Upper lobe of left lung (tissue), 6 donors: ENCODE data around the gene CSRP1. TPM values are rescaled to one million over a fixed set of nuclear protein-coding genes. Genes with fewer than 3 reads are reported as not detected.

Source experiments
- ATAC-seq, 2 donors: fragments of 200-7000 bp; cut with Tn5 transposase; one replicate each; pipeline ENCODE4 v1.9.1; 2022; ENCODE audit warnings: mild to moderate bottlenecking in 2 of 2, moderate library complexity in 2 of 2; ENCODE audit not compliant: low FRiP score in 2 of 2
- DNase-seq, 2 donors: peaks; one replicate each; pipeline ENCODE4 v3.0.0-alpha.2; 2019 to 2020
- H3K27ac ChIP-seq, 4 donors: fragments of 200-600 bp; sonication (generic); one replicate each; pipeline ENCODE4 v1.5.1; 2016 to 2019
- H3K27me3 ChIP-seq, 4 donors: fragments of 200-600 bp; sonication (generic); one replicate each; pipeline ENCODE4 v1.5.1; 2017 to 2019
- H3K36me3 ChIP-seq, 4 donors: fragments of 200-600 bp; sonication (generic); one replicate each; pipeline ENCODE4 v1.5.1; 2016 to 2019
- H3K4me1 ChIP-seq, 4 donors: fragments of 200-600 bp; sonication (generic); one replicate each; pipeline ENCODE4 v1.5.1; 2018 to 2019
- H3K4me3 ChIP-seq, 4 donors: fragments of 200-600 bp; sonication (generic); one replicate each; pipeline ENCODE4 v1.5.1; 2017 to 2019; ENCODE audit warnings: mild to moderate bottlenecking in 2 of 4, moderate library complexity in 1 of 4
- H3K9me3 ChIP-seq, 4 donors: fragments of 200-600 bp; sonication (generic); one replicate each; pipeline ENCODE4 v1.5.1; 2018 to 2019
- EP300 ChIP-seq, 4 donors: sonication (generic); formaldehyde crosslinking; IDR thresholded peaks; one replicate each; pipeline ENCODE4 v1.5.1; 2017; ENCODE audit warnings: antibody characterized with exemption in 4 of 4, control low read depth in 2 of 4
- POLR2A ChIP-seq, 4 donors: fragments of 450-650 bp; IDR thresholded peaks; one replicate each; pipeline ENCODE4 v1.5.1; 2016 to 2017; ENCODE audit warnings: antibody characterized with exemption in 4 of 4, mild to moderate bottlenecking in 2 of 4
- POLR2AphosphoS5 ChIP-seq, 2 donors: sonication (generic); formaldehyde crosslinking; IDR thresholded peaks; one replicate each; pipeline ENCODE4 v1.5.1; 2017; ENCODE audit warnings: antibody characterized with exemption in 2 of 2
- WGBS, 2 donors: methylation state at CpG; one replicate each; pipeline ENCODE4 v1.1.5; 2017 to 2018; 5-methylcytosine and 5-hydroxymethylcytosine counted together
- total RNA-seq, 6 donors: library from RNA; depleted of rRNA in 4 of 6; stranded (reverse); fragments of >200 nt in 4 of 6; gene quantifications; one replicate each; pipeline versions ENCODE4 v1.1.0 to v1.2.1, GENCODE V29; 2016 to 2021
- TF ChIP-seq, protein P1 (sequence below), 6 experiments: fragments of 450-650 bp in 4 of 6; fragments of 200-600 bp in 2 of 6; sonication (generic) in 2 of 6; IDR thresholded peaks; one replicate each; pipeline ENCODE4 v1.5.1; 2016 to 2019; ENCODE audit warnings: antibody characterized with exemption in 6 of 6
- donor health status: DM: no; HTN: no; CAD: no; lungs with moderate emphysema.
- donor health status: DM: no; HTN: yes; CAD: no; lungs with severe emphysema.

The CSRP1 gene
- total RNA-seq, 6 donors from 2014 or later: 200 to 495 (median 327) TPM

- ATAC-seq: no peak
- DNase-seq: no peak
- TF ChIP-seq POLR2A (IDR thresholded peaks at IDR 0.05): no peak
- TF ChIP-seq POLR2AphosphoS5 (IDR thresholded peaks at IDR 0.05): no peak
- no peak for TF ChIP-seq EP300 (IDR thresholded peaks at IDR 0.05)
- TF ChIP-seq, protein P1, sequence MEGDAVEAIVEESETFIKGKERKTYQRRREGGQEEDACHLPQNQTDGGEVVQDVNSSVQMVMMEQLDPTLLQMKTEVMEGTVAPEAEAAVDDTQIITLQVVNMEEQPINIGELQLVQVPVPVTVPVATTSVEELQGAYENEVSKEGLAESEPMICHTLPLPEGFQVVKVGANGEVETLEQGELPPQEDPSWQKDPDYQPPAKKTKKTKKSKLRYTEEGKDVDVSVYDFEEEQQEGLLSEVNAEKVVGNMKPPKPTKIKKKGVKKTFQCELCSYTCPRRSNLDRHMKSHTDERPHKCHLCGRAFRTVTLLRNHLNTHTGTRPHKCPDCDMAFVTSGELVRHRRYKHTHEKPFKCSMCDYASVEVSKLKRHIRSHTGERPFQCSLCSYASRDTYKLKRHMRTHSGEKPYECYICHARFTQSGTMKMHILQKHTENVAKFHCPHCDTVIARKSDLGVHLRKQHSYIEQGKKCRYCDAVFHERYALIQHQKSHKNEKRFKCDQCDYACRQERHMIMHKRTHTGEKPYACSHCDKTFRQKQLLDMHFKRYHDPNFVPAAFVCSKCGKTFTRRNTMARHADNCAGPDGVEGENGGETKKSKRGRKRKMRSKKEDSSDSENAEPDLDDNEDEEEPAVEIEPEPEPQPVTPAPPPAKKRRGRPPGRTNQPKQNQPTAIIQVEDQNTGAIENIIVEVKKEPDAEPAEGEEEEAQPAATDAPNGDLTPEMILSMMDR (IDR thresholded peaks at IDR 0.05): no peak
- H3K27ac ChIP-seq: peak overlapping the region; percentile 88 to 90 (median 88)
- H3K4me1 ChIP-seq: peaks cover 49 to 80% (median 66%) of the 10 kb centered on the region in 4 donors
- H3K9me3 ChIP-seq: no peaks in the 10 kb centered on the region
- no peaks in the 10 kb centered on the region for H3K36me3 ChIP-seq
- peak overlapping the region in 1 of 4 donors; percentile 71 for H3K4me3 ChIP-seq
- 84 to 87% methylated on average over 12 of the region's 12 CpGs for WGBS, 2 donors
- H3K27me3 ChIP-seq: peaks cover 0 to 12% (median 0%) of the 10 kb centered on the region in 4 donors
Observed at GRCh38 chr1:201540846-201541735, 34.2 kb upstream of the CSRP1 start.

DNA sequence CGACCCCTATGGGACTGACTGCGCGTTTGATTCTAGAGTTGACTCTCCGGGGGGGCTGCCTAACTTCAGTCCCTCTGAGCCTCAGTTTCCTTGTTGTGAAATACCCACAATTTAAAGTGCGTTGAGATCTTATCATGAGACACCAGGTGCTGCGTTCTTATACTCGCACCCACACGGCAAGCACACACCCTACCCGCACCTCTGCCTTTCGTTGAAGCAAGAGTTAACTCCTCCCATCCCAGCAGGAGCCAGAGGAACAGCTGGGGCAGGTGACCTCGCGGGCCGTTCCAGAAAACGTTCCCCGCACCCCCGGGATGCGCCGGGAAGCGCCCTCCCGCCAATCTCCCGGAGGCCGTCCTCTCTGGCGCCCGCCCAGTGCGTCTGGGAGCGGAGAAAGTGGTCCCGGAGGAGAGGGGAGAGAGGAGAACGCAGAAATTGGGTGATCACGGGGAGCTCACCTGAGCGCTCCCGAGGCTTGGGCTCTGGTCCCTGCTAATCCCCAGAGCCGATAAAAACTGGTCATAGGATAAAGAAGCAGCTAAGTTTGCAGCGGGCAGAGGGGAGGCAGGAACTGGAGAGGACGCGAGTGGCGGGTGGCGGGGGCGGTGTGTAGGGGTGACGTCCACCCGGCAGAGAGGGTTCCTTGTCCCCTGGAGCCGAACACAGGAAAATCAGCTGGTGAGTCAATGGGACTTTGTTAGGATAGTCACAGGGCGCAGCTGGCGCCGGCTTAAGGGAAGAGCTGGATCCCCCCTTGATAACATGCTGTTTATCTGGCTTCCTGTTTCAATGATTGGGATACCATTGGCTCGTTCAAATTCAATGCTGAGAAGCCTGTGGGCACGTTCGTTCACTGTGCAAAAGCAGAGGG is 32.9 kb upstream of the CSRP1 start:
- no peaks in the 10 kb centered on the region for H3K36me3 ChIP-seq
- no peaks in the 10 kb centered on the region for H3K9me3 ChIP-seq
- WGBS, 2 donors: 5 to 6% methylated on average over 21 to 47 of the region's 47 CpGs

GRCh38 chr1:201538612-201539551 is 32.0 kb upstream of the CSRP1 start, which contains the start of gene NAV1:
NAV1 (plus strand) TSS chr1:201539127; CDS start chr1:201622885, 83,758 bp downstream.
- H3K9me3 ChIP-seq: no peaks in the 10 kb centered on the region
- TF ChIP-seq POLR2A (IDR thresholded peaks at IDR 0.05) (peak in 3 of 4 donors; percentile 45 to 73 (median 68)), EP300 (IDR thresholded peaks at IDR 0.05) (peak in 2 of 4 donors; percentile 29 to 54), POLR2AphosphoS5 (IDR thresholded peaks at IDR 0.05) (peak; percentile 71 to 73)
- TF ChIP-seq, protein P1 (IDR thresholded peaks at IDR 0.05): peak in 2 of 6 experiments; percentile 27 to 31
- WGBS, 2 donors: 0% methylated on average over 17 to 69 of the region's 93 CpGs
- H3K4me3 ChIP-seq: peak within 1 kb of the TSS; percentile 51 to 72 (median 68)
- no peaks in the 10 kb centered on the region for H3K36me3 ChIP-seq
- peaks cover 0 to 12% (median 0%) of the 10 kb centered on the region in 4 donors for H3K27me3 ChIP-seq
- peaks cover 45 to 84% (median 75%) of the 10 kb centered on the region in 4 donors for H3K4me1 ChIP-seq
- ATAC-seq (peak; percentile 77 to 81), DNase-seq (peak; percentile 59 to 92)
- peak within 1 kb of the TSS; percentile 88 to 90 (median 88) for H3K27ac ChIP-seq

More for the DNA sequence above, 32.9 kb upstream of the CSRP1 start:
- ATAC-seq: peak in 1 of 2 donors; percentile 38
- Histone ChIP-seq H3K4me1 (peaks cover 48 to 92% (median 78%) of the 10 kb centered on the region in 4 donors), H3K4me3 (peak overlapping the region; percentile 51 to 72 (median 68)), H3K27me3 (peaks cover 0 to 12% (median 0%) of the 10 kb centered on the region in 4 donors), H3K27ac (peak overlapping the region; percentile 88 to 90 (median 88))
- peak; percentile 63 to 84 for DNase-seq
- TF ChIP-seq POLR2A (IDR thresholded peaks at IDR 0.05) (peak in 1 of 4 donors; percentile 42), POLR2AphosphoS5 (IDR thresholded peaks at IDR 0.05) (peak in 1 of 2 donors; percentile 76), EP300 (IDR thresholded peaks at IDR 0.05) (peak in 1 of 4 donors; percentile 56)
- TF ChIP-seq, protein P1 (IDR thresholded peaks at IDR 0.05): no peak
